GM12878 (cell line): ENCODE data around the gene CMTM1. TPM values are rescaled to one million over a fixed set of nuclear protein-coding genes. Genes with fewer than 3 reads are reported as not detected.

Experiments
- BRCA1 ChIP-seq: IDR thresholded peaks from 2 replicates; pipeline ENCODE4 v1.6.1; 2011; ENCODE audit warnings: low read depth, low read length, improper control_type of control experiment
- CBFB ChIP-seq: IDR thresholded peaks from 2 replicates; pipeline ENCODE4 v1.6.1; 2016; ENCODE audit warnings: antibody characterized with exemption, low read depth
- ESRRA ChIP-seq: IDR thresholded peaks from 2 replicates; pipeline ENCODE4 v1.6.1; 2012; ENCODE audit warnings: mild to moderate bottlenecking, low read length, improper control_type of control experiment
- JUNB ChIP-seq: IDR thresholded peaks from 2 replicates; pipeline ENCODE4 v1.6.1; 2016; ENCODE audit warnings: antibody characterized with exemption, mild to moderate bottlenecking
- NFXL1 ChIP-seq: fragments of 450-650 bp; IDR thresholded peaks from 2 replicates; pipeline ENCODE4 v1.6.1; 2017; ENCODE audit warnings: antibody characterized with exemption, mild to moderate bottlenecking, borderline replicate concordance
- NFYA ChIP-seq: IDR thresholded peaks from 2 replicates; pipeline ENCODE4 v1.6.1; 2011; ENCODE audit warnings: low read depth, mild to moderate bottlenecking, low read length, improper control_type of control experiment, borderline replicate concordance
- NR2F1 ChIP-seq: fragments of 450-650 bp; conservative IDR thresholded peaks from 2 replicates; pipeline ENCODE4 v1.6.1; 2017; ENCODE audit warnings: mild to moderate bottlenecking
- RAD21 ChIP-seq: IDR thresholded peaks from 2 replicates; pipeline ENCODE4 v1.6.1; 2011; ENCODE audit warnings: mild to moderate bottlenecking, low read depth, low read length, moderate library complexity; ENCODE audit not compliant: insufficient read depth
- RBBP5 ChIP-seq: fragments of 200-600 bp; sonication (generic); conservative IDR thresholded peaks from 2 replicates; pipeline ENCODE4 v1.6.1; 2016
- RFX5 ChIP-seq: IDR thresholded peaks from 2 replicates; pipeline ENCODE4 v1.6.1; 2011; ENCODE audit warnings: low read depth, low read length, improper control_type of control experiment
- SMARCA5 ChIP-seq: fragments of 450-650 bp; IDR thresholded peaks from 2 replicates; pipeline ENCODE4 v1.6.1; 2017; ENCODE audit warnings: mild to moderate bottlenecking
- SP1 ChIP-seq: IDR thresholded peaks from one replicate; pipeline ENCODE4 v1.6.1; 2011; ENCODE audit warnings: low read depth, low read length
- TAF1 ChIP-seq: IDR thresholded peaks from 2 replicates; pipeline ENCODE4 v1.6.1; 2011; ENCODE audit warnings: mild to moderate bottlenecking, low read depth, low read length, borderline replicate concordance
- TBL1XR1 ChIP-seq: IDR thresholded peaks from 2 replicates; pipeline ENCODE4 v1.6.1; 2012; ENCODE audit warnings: low read depth, low read length, improper control_type of control experiment
- WRNIP1 ChIP-seq: IDR thresholded peaks from 2 replicates; pipeline ENCODE4 v1.6.1; 2011; ENCODE audit warnings: low read depth, low read length, improper control_type of control experiment, borderline replicate concordance
- ZSCAN29 ChIP-seq: fragments of 450-650 bp; IDR thresholded peaks from 2 replicates; pipeline ENCODE4 v1.6.1; 2017; ENCODE audit warnings: mild to moderate bottlenecking, moderate library complexity
- polyA plus RNA-seq, 11 experiments: library from polyadenylated mRNA; depleted of rRNA in 4 of 11; unstranded in 6 of 11; stranded (reverse) in 5 of 11; fragments of >200 nt; fragmentation: Nextera tagmentation in 4 of 11; fragmentation: Illumina TruSeq in 1 of 11; extraction: Ambion mirVana in 4 of 11; extraction: Trizol in 1 of 11; gene quantifications; 1 replicate in 1 of 11; 2 replicates in 10 of 11; pipeline versions ENCODE4 v1.2.1 to v1.2.3, GENCODE V29; 2011 to 2016; ENCODE audit warnings: inconsistent platforms in 2 of 11, missing spikeins in 2 of 11, low read depth in 1 of 11
- total RNA-seq, 4 experiments: library from RNA; depleted of rRNA in 3 of 4; stranded (reverse); fragments of >200 nt in 3 of 4; fragmentation: Illumina TruSeq in 1 of 4; extraction: Trizol in 1 of 4; gene quantifications; 2 replicates each; pipeline versions ENCODE4 v1.2.1 to v1.2.3, GENCODE V29; 2013 to 2021
- TF ChIP-seq, protein P1 (sequence below): IDR thresholded peaks from 2 replicates; pipeline ENCODE4 v1.6.1; 2012; ENCODE audit warnings: low read length, inconsistent platforms
- TF ChIP-seq, protein P2 (sequence below): IDR thresholded peaks from 2 replicates; pipeline ENCODE4 v1.6.1; 2011; ENCODE audit warnings: mild to moderate bottlenecking, low read depth, low read length, moderate library complexity; ENCODE audit not compliant: insufficient replicate concordance
- TF ChIP-seq, protein P3 (sequence below): fragments of 150-350 bp; IDR thresholded peaks from 2 replicates; pipeline ENCODE4 v1.6.1; 2014; ENCODE audit warnings: mild to moderate bottlenecking, low read depth, low read length
- TF ChIP-seq, protein P4 (sequence below): fragments of 450-650 bp; IDR thresholded peaks from 2 replicates; pipeline ENCODE4 v1.6.1; 2017; ENCODE audit warnings: mild to moderate bottlenecking, low read depth, inconsistent platforms; ENCODE audit not compliant: poor library complexity, severe bottlenecking
- TF ChIP-seq, protein P5 (sequence below): IDR thresholded peaks from 2 replicates; pipeline ENCODE4 v1.6.1; 2012; ENCODE audit warnings: low read depth, low read length, improper control_type of control experiment
- TF ChIP-seq, protein P6 (sequence below): fragments of 450-650 bp; IDR thresholded peaks from 2 replicates; pipeline ENCODE4 v1.6.1; 2017; ENCODE audit warnings: mild to moderate bottlenecking

The CMTM1 gene
- total and polyA plus RNA-seq, 10 of the 15 experiments (the other 5 are each of a cell fraction or from before 2014, with no cell fraction given): 0.09 to 3.0 (median 1.4) TPM; not detected in 2

DNA sequence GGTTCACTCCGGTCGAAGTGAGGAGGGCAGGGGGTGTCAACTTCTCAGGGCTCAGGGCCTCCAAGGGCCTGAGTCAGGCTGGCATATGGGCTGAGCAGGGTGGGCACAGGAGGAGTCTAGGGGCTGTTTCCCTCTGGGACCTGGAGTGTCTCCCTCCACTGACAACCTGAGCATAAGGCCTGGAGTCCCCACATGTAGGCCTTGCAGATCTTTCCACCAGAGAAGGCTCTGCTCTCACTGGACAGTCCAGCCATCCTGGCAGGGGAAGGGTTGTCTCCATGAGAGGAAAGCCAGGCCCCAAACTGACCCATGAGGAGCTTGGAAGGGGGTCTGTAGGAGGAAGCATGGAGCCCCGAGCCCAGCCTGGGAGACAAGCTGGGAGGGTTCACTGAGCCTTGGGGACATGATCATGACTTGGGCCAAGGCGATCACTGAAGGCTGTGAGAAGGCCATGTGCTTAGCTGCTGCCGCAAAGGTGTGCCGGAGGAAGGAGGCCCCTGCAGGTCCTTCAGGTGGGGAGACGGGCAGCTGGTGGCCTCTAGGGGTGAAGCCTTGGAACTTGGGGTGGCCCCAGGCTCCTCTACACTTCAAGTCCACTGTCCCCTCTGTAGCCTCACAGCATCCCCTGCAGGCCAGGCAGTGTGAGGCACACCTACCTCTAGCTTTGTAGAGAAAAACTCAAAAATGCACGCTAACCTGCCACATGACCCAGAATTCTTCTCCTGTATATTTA is 22.9 kb downstream of the CMTM1 start (continued):
- TF ChIP-seq CBFB (no peak), TAF1 (no peak), WRNIP1 (peak; percentile 59; the same call in 1 of the 2 replicates), NFXL1 (no peak), JUNB (no peak), BRCA1 (no peak), RFX5 (no peak), TBL1XR1 (no peak), ESRRA (no peak), NFYA (no peak), SMARCA5 (peak; percentile 76), RBBP5 (no peak), SP1 (no peak), RAD21 (peak; percentile 92), NR2F1 (0 out of 2 replicates have a peak, but pooled peaks have one; percentile 23), ZSCAN29 (no peak)
- TF ChIP-seq, protein P1, sequence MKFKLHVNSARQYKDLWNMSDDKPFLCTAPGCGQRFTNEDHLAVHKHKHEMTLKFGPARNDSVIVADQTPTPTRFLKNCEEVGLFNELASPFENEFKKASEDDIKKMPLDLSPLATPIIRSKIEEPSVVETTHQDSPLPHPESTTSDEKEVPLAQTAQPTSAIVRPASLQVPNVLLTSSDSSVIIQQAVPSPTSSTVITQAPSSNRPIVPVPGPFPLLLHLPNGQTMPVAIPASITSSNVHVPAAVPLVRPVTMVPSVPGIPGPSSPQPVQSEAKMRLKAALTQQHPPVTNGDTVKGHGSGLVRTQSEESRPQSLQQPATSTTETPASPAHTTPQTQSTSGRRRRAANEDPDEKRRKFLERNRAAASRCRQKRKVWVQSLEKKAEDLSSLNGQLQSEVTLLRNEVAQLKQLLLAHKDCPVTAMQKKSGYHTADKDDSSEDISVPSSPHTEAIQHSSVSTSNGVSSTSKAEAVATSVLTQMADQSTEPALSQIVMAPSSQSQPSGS: no peak
- TF ChIP-seq, protein P2, sequence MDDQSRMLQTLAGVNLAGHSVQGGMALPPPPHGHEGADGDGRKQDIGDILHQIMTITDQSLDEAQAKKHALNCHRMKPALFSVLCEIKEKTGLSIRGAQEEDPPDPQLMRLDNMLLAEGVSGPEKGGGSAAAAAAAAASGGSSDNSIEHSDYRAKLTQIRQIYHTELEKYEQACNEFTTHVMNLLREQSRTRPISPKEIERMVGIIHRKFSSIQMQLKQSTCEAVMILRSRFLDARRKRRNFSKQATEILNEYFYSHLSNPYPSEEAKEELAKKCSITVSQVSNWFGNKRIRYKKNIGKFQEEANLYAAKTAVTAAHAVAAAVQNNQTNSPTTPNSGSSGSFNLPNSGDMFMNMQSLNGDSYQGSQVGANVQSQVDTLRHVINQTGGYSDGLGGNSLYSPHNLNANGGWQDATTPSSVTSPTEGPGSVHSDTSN: no peak
- TF ChIP-seq, protein P3, sequence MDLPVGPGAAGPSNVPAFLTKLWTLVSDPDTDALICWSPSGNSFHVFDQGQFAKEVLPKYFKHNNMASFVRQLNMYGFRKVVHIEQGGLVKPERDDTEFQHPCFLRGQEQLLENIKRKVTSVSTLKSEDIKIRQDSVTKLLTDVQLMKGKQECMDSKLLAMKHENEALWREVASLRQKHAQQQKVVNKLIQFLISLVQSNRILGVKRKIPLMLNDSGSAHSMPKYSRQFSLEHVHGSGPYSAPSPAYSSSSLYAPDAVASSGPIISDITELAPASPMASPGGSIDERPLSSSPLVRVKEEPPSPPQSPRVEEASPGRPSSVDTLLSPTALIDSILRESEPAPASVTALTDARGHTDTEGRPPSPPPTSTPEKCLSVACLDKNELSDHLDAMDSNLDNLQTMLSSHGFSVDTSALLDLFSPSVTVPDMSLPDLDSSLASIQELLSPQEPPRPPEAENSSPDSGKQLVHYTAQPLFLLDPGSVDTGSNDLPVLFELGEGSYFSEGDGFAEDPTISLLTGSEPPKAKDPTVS: no peak
- TF ChIP-seq, protein P4, sequence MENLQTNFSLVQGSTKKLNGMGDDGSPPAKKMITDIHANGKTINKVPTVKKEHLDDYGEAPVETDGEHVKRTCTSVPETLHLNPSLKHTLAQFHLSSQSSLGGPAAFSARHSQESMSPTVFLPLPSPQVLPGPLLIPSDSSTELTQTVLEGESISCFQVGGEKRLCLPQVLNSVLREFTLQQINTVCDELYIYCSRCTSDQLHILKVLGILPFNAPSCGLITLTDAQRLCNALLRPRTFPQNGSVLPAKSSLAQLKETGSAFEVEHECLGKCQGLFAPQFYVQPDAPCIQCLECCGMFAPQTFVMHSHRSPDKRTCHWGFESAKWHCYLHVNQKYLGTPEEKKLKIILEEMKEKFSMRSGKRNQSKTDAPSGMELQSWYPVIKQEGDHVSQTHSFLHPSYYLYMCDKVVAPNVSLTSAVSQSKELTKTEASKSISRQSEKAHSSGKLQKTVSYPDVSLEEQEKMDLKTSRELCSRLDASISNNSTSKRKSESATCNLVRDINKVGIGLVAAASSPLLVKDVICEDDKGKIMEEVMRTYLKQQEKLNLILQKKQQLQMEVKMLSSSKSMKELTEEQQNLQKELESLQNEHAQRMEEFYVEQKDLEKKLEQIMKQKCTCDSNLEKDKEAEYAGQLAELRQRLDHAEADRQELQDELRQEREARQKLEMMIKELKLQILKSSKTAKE: no peak
- TF ChIP-seq, protein P5, sequence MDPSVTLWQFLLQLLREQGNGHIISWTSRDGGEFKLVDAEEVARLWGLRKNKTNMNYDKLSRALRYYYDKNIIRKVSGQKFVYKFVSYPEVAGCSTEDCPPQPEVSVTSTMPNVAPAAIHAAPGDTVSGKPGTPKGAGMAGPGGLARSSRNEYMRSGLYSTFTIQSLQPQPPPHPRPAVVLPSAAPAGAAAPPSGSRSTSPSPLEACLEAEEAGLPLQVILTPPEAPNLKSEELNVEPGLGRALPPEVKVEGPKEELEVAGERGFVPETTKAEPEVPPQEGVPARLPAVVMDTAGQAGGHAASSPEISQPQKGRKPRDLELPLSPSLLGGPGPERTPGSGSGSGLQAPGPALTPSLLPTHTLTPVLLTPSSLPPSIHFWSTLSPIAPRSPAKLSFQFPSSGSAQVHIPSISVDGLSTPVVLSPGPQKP: no peak
- TF ChIP-seq, protein P6, sequence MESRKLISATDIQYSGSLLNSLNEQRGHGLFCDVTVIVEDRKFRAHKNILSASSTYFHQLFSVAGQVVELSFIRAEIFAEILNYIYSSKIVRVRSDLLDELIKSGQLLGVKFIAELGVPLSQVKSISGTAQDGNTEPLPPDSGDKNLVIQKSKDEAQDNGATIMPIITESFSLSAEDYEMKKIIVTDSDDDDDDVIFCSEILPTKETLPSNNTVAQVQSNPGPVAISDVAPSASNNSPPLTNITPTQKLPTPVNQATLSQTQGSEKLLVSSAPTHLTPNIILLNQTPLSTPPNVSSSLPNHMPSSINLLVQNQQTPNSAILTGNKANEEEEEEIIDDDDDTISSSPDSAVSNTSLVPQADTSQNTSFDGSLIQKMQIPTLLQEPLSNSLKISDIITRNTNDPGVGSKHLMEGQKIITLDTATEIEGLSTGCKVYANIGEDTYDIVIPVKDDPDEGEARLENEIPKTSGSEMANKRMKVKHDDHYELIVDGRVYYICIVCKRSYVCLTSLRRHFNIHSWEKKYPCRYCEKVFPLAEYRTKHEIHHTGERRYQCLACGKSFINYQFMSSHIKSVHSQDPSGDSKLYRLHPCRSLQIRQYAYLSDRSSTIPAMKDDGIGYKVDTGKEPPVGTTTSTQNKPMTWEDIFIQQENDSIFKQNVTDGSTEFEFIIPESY: no peak
